ENCODE measurements around the gene SLC25A14. TPM values are rescaled to one million over a fixed set of nuclear protein-coding genes. Genes with fewer than 3 reads are reported as not detected.
"Not testable (repeated sequence)": the region's sequence is repeated elsewhere in the genome, so short reads cannot be mapped to it uniquely, and the experiment has no call there.

SLC25A14 gene
- total and polyA plus RNA-seq, 8 donors = 1.2 to 19.3 (median 9.3) TPM

DNA sequence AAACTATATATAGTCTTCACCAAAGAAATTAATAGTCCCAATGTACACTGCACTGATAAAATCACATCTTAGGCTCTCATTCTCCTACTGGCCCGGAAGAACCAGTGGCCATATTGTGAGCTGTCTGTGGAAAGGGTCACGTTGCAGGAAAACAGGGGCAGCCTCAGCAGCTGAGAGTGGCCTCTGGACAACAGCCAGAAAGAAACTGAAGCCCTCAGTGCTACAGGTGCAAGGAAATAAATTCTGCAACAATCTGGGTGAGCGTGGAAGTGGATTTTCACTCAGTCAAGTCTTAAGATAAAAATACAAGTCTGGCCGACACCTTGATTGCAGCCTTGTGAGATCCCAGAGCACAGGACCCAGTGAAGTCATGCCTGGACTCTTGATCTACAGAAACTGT lies 3.2 kb upstream of the SLC25A14 start:
- intact Hi-C loops (cut with DNase I; ENCODE audit: low total_unique reads) = no loop called here
- no peaks in the 10 kb centered on the region for H3K27me3 ChIP-seq
- no peaks in the 10 kb centered on the region for H3K36me3 ChIP-seq
- no peaks in the 10 kb centered on the region for H3K9me3 ChIP-seq
- TF ChIP-seq EP300 (IDR thresholded peaks at IDR 0.05) (no peak), POLR2AphosphoS5 (IDR thresholded peaks at IDR 0.05) (no peak), POLR2A (IDR thresholded peaks at IDR 0.05) (no peak)
- TF ChIP-seq, protein P1, sequence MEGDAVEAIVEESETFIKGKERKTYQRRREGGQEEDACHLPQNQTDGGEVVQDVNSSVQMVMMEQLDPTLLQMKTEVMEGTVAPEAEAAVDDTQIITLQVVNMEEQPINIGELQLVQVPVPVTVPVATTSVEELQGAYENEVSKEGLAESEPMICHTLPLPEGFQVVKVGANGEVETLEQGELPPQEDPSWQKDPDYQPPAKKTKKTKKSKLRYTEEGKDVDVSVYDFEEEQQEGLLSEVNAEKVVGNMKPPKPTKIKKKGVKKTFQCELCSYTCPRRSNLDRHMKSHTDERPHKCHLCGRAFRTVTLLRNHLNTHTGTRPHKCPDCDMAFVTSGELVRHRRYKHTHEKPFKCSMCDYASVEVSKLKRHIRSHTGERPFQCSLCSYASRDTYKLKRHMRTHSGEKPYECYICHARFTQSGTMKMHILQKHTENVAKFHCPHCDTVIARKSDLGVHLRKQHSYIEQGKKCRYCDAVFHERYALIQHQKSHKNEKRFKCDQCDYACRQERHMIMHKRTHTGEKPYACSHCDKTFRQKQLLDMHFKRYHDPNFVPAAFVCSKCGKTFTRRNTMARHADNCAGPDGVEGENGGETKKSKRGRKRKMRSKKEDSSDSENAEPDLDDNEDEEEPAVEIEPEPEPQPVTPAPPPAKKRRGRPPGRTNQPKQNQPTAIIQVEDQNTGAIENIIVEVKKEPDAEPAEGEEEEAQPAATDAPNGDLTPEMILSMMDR (IDR thresholded peaks at IDR 0.05) = no peak
- H3K27ac ChIP-seq = no peak overlapping the region
- no peak for DNase-seq
- H3K4me3 ChIP-seq = no peak overlapping the region
- H3K4me1 ChIP-seq = peaks cover 0 to 16% (median 2%) of the 10 kb centered on the region in 4 donors
- whole genome bisulfite sequencing, 5 donors = 43 to 62% (median 51%) methylated on average over 4 of the region's 4 CpGs

DNA sequence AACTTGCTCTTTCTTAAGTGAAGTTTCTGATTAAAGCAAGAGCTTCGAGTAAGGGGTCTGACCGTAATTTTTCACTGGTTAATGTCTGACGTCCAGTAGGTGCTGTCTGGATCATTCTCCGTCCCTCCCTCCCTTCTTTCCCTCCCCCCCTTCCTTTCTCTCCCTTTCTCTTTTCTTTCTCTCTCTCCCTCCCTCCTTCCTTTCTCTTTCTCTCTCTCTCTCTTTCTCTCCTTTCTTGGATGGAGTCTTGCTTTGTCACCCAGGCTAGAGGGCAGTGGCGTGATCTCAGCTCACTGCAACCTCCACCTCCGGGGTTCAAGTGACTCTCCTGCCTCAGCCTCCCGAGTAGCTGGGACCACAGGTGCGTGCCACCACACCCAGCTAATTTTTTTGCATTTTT lies 850 bp upstream of the SLC25A14 start:
- H3K27me3 ChIP-seq; H3K27ac ChIP-seq; intact Hi-C loops (cut with DNase I; ENCODE audit: low total_unique reads); DNase-seq; H3K9me3 ChIP-seq; H3K36me3 ChIP-seq: not testable (repeated sequence)
- WGBS, 5 donors = 61 to 74% (median 62%) methylated on average over 8 of the region's 8 CpGs
- Histone ChIP-seq H3K4me3 (peak overlapping the region; percentile 58 to 79 (median 73)), H3K4me1 (peaks cover 0 to 16% (median 2%) of the 10 kb centered on the region in 4 donors)

DNA sequence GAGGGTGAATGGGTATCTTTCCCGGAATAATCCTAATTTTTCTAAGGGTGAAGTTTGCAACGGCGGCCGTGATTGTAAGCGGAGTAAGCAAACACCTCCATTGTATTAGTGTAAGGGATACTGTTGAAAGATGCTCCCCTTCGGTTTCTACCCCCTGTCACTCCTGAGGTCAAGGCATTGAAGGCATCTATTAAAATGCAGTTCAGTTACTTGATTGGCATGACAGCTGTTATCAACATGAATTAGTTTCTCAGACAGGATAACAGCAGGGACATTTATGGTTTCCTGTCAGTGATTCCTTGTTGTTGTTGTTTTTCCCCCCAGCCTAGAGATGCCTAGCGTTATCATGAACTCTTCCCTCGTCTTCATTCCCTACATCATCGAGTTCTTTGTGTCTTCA lies 552 bp downstream of the SLC25A14 start:
- H3K4me1 ChIP-seq = peaks cover 0 to 16% (median 2%) of the 10 kb centered on the region in 4 donors
- H3K4me3 ChIP-seq = peak overlapping the region; percentile 58 to 79 (median 73)
- intact Hi-C loops (cut with DNase I; ENCODE audit: low total_unique reads) = no loop called here
- TF ChIP-seq EP300 (IDR thresholded peaks at IDR 0.05) (no peak), POLR2AphosphoS5 (IDR thresholded peaks at IDR 0.05) (no peak), POLR2A (IDR thresholded peaks at IDR 0.05) (no peak)
- TF ChIP-seq, protein P1 (IDR thresholded peaks at IDR 0.05) = no peak
- no peaks in the 10 kb centered on the region for H3K9me3 ChIP-seq
- WGBS, 5 donors = 3 to 49% (median 6%) methylated on average over 8 to 9 of the region's 9 CpGs
- no peaks in the 10 kb centered on the region for H3K36me3 ChIP-seq
- peak overlapping the region in 4 of 5 donors; percentile 58 to 79 (median 64) for H3K27ac ChIP-seq
- DNase-seq = no peak
- no peaks in the 10 kb centered on the region for H3K27me3 ChIP-seq

DNA sequence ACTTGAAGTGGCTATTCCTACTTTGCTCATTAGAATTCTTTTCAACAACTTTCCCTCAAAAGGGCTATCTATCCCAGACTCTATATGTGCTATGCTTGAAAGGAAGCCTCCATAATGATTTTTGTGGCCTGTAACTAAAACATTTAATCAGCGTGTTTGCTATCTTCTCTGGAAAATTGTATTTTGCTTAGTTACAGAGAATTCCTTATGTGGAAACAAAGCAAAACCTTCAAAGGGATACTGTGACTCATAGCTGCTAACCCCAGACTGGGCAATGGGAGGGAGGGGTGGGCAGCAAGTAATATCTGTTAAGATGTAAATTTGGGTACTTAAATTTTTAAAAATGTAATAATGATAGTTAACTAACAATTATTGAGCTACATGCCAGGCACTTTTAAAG lies 3.7 kb downstream of the SLC25A14 start:
- no peak overlapping the region for H3K27ac ChIP-seq
- H3K27me3 ChIP-seq = no peaks in the 10 kb centered on the region
- TF ChIP-seq, protein P1 (IDR thresholded peaks at IDR 0.05) = no peak
- TF ChIP-seq POLR2A (IDR thresholded peaks at IDR 0.05) (no peak), POLR2AphosphoS5 (IDR thresholded peaks at IDR 0.05) (no peak), EP300 (IDR thresholded peaks at IDR 0.05) (no peak)
- H3K4me3 ChIP-seq = no peak overlapping the region
- WGBS, 5 donors = 77 to 93% (median 85%) methylated on average over 1 of the region's 1 CpG
- peaks cover 0 to 16% (median 2%) of the 10 kb centered on the region in 4 donors for H3K4me1 ChIP-seq
- no peaks in the 10 kb centered on the region for H3K9me3 ChIP-seq
- DNase-seq = no peak
- intact Hi-C loops (cut with DNase I; ENCODE audit: low total_unique reads) = no loop called here
- H3K36me3 ChIP-seq = no peaks in the 10 kb centered on the region

DNA sequence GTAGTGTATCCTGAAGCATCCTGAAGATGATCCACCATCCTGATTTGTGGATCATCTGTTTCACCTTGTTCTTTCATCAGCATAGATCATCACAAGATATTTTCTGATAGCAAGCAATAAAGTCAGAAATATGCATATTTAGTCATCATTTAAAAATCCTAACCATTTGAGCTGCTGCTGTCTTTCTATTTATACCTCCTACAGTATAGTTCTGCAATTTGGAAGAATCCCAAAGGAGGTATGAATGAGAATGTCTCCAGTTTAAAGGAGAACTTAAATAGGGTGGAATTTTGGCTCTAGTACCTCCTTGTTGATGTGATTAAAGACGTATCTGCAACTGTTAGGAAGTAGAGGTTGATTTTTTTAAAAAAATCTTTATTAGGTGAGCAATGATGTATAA lies 7.6 kb downstream of the SLC25A14 start:
- Histone ChIP-seq H3K4me3 (no peak overlapping the region), H3K4me1 (no peaks in the 10 kb centered on the region), H3K36me3 (peaks cover 0 to 18% (median 16%) of the 10 kb centered on the region in 4 donors), H3K27ac (no peak overlapping the region), H3K27me3 (no peaks in the 10 kb centered on the region), H3K9me3 (no peaks in the 10 kb centered on the region)
- intact Hi-C loops (cut with DNase I; ENCODE audit: low total_unique reads) = no loop called here
- no peak for TF ChIP-seq EP300 (IDR thresholded peaks at IDR 0.05)
- TF ChIP-seq, protein P1 (IDR thresholded peaks at IDR 0.05) = no peak
- TF ChIP-seq POLR2AphosphoS5 (IDR thresholded peaks at IDR 0.05) = no peak
- no peak for TF ChIP-seq POLR2A (IDR thresholded peaks at IDR 0.05)
- 39 to 79% (median 73%) methylated on average over 1 of the region's 1 CpG for WGBS, 5 donors
- DNase-seq = no peak

All from stomach (tissue), 9 donors.